Pancreas (tissue), 10 donors: ENCODE results near the gene GPSM1. TPM values are rescaled to one million over a fixed set of nuclear protein-coding genes. Genes with fewer than 3 reads are reported as not detected.
A peak's percentile ranks its signal among the peaks of the same experiment; 100 is the strongest.

Source experiments
- ATAC-seq, 4 donors: fragments of 200-7000 bp; cut with Tn5 transposase; one replicate each; pipeline versions ENCODE4 v1.8.0 to v1.9.1; 2020; ENCODE audit warnings: mild to moderate bottlenecking in 4 of 4, moderate library complexity in 4 of 4
- DNase-seq, 6 donors: peaks; one replicate each; pipeline ENCODE4 v3.0.0-alpha.2; 2020
- FAIRE-seq: peaks from 2 replicates; lab custom pipeline; 2012; peaks lifted over from hg19 to GRCh38; lab: Jason Lieb, UNC
- H3K27ac ChIP-seq, 4 donors: fragments of 200-600 bp; sonication (generic); 1 replicate in 3 of 4; 2 replicates in 1 of 4; pipeline versions ENCODE4 v1.5.0 to v1.8.0; 2020
- H3K27me3 ChIP-seq, 4 donors: fragments of 200-600 bp; one replicate each; pipeline ENCODE4 v1.8.0; 2021
- H3K36me3 ChIP-seq, 3 donors: fragments of 200-600 bp; sonication (generic) in 1 of 3; one replicate each; pipeline versions ENCODE4 v1.5.0 to v1.8.0; 2020 to 2021
- H3K4me1 ChIP-seq, 3 donors: fragments of 200-600 bp; one replicate each; pipeline ENCODE4 v1.8.0; 2021
- H3K4me3 ChIP-seq, 4 donors: fragments of 200-600 bp; sonication (generic) in 2 of 4; one replicate each; pipeline versions ENCODE4 v1.5.0 to v1.8.0; 2020 to 2021
- H3K9me3 ChIP-seq, 4 donors: fragments of 200-600 bp; one replicate each; pipeline ENCODE4 v1.8.0; 2021
- CTCF ChIP-seq, 4 donors: fragments of 200-600 bp; sonication (generic) in 3 of 4; IDR thresholded peaks; one replicate each; pipeline versions ENCODE4 v1.5.0 to v1.8.0; 2021; ENCODE audit warnings: antibody characterized with exemption in 4 of 4
- WGBS, 2 donors: extraction: QIAGEN DNeasy Blood & Tissue Kit; methylation state at CpG; one replicate each; pipeline ENCODE4 v1.1.7; 2013; 5-methylcytosine and 5-hydroxymethylcytosine counted together
- intact Hi-C, 3 donors: fragments of 100-400 bp; cut with DNase I; formaldehyde crosslinking; loops; one replicate each; pipeline versions ENCODE4 v1.11.1 to v1.14.2; 2022
- polyA plus RNA-seq, 2 donors: library from polyadenylated mRNA; stranded (reverse); fragments of 200-250 nt; gene quantifications; one replicate each; pipeline ENCODE4 v1.2.3, GENCODE V29; 2013
- total RNA-seq, 6 donors: library from RNA; stranded (reverse); fragmentation: NEBNext Ultra II Directional in 4 of 6; extraction: Animal tissue kit (Norgen Biotek cat#: 25700) in 4 of 6; gene quantifications; one replicate each; pipeline versions ENCODE4 v1.2.1 to v1.2.4, GENCODE V29; 2021 to 2023
- donor health status: healthy with polysubstance abuse.
- donor health status: DM: no; HTN: no; CAD: no; lungs with moderate emphysema.
- donor health status: DM: no; HTN: no; CAD: no.
- donor health status: control.
- donor health status: control.
- donor health status: Bipolar disorder and iron deficiency.
- donor health status: DM: yes; HTN: yes; CAD: no.
- donor health status: DM: no; HTN: no; CAD: no.
- donor health status: DM: no; HTN: no; CAD: no.
- donor health status: DM: yes; HTN: yes; CAD: no.

GPSM1 gene
- total and polyA plus RNA-seq, 8 donors = 6.8 to 54.4 (median 12.6) TPM

- TF ChIP-seq CTCF (IDR thresholded peaks at IDR 0.05) = no peak
- intact Hi-C loops = loop anchor here in 1 of 3 donors (10.0 kb wide), 1 partner anchor 323 kb away; no protein-coding TSS in a partner anchor
- Histone ChIP-seq H3K27ac (no peak overlapping the region), H3K36me3 (no peaks in the 10 kb centered on the region), H3K4me1 (no peaks in the 10 kb centered on the region), H3K27me3 (no peaks in the 10 kb centered on the region), H3K9me3 (no peaks in the 10 kb centered on the region), H3K4me3 (no peak overlapping the region)
- ATAC-seq = no peak
- peak in 1 of 6 donors; percentile 56 for DNase-seq
- 35 to 41% methylated on average over 9 to 10 of the region's 10 CpGs for WGBS, 2 donors
- no peak for FAIRE-seq
Observed at GRCh38 chr9:136312009-136312375, 15.3 kb upstream of the GPSM1 start.

GRCh38 chr9:136312436-136312835, 14.9 kb upstream of the GPSM1 start:
- Histone ChIP-seq H3K9me3 (no peaks in the 10 kb centered on the region), H3K36me3 (no peaks in the 10 kb centered on the region), H3K4me1 (no peaks in the 10 kb centered on the region), H3K27me3 (no peaks in the 10 kb centered on the region), H3K4me3 (no peak overlapping the region), H3K27ac (no peak overlapping the region)
- FAIRE-seq (no peak), DNase-seq (peak in 4 of 6 donors; percentile 52 to 79 (median 68)), ATAC-seq (peak; percentile 78 to 92 (median 79))
- TF ChIP-seq CTCF (IDR thresholded peaks at IDR 0.05) = peak in 2 of 4 donors; percentile 42 to 43
- intact Hi-C loops = loop anchor here in 1 of 3 donors (10.0 kb wide), 1 partner anchor 322 kb away; no protein-coding TSS in a partner anchor
- WGBS, 2 donors = 45 to 61% methylated on average over 12 of the region's 12 CpGs

- no peaks in the 10 kb centered on the region for H3K9me3 ChIP-seq
- no peaks in the 10 kb centered on the region for H3K4me1 ChIP-seq
- H3K27ac ChIP-seq = no peak overlapping the region
- intact Hi-C loops = loop anchor here in 1 of 3 donors (10.0 kb wide), 1 partner anchor 321 kb away; no protein-coding TSS in a partner anchor
- 71 to 81% methylated on average over 18 of the region's 18 CpGs for WGBS, 2 donors
- no peak for TF ChIP-seq CTCF (IDR thresholded peaks at IDR 0.05)
- H3K36me3 ChIP-seq = no peaks in the 10 kb centered on the region
- DNase-seq (peak in 2 of 6 donors; percentile 20 to 53), FAIRE-seq (no peak), ATAC-seq (no peak)
- H3K27me3 ChIP-seq = no peaks in the 10 kb centered on the region
- H3K4me3 ChIP-seq = no peak overlapping the region
Observed at GRCh38 chr9:136313111-136314055, 14.0 kb upstream of the GPSM1 start.

GRCh38 chr9:136314056-136314416, 13.3 kb upstream of the GPSM1 start:
- Histone ChIP-seq H3K36me3 (no peaks in the 10 kb centered on the region), H3K4me1 (no peaks in the 10 kb centered on the region), H3K4me3 (no peak overlapping the region), H3K27me3 (no peaks in the 10 kb centered on the region), H3K27ac (no peak overlapping the region), H3K9me3 (no peaks in the 10 kb centered on the region)
- intact Hi-C loops = loop anchor here in 1 of 3 donors (10.0 kb wide), 1 partner anchor 321 kb away; no protein-coding TSS in a partner anchor
- DNase-seq (no peak), ATAC-seq (no peak), FAIRE-seq (no peak)
- no peak for TF ChIP-seq CTCF (IDR thresholded peaks at IDR 0.05)
- 79 to 95% methylated on average over 3 of the region's 3 CpGs for WGBS, 2 donors
